ENCODE measurements around the gene TTC23.

Gene TTC23

DNA sequence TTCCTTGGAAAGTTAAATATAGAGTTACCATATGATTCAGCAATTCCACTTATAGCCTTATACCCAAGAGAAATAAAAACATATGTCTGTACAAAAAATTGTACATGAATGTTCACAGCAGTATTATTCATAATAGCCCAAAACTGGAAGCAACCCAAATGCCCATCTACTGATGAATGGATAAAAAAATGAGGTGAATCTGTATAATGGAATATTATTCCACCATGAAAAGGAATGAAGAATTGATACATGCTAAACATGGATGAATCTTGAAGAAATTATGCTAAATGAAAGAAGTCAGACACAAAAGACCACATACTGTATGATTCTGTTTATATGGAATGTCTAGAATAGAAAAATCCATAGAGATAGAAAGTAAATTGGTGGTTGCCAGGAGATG is 61.4 kb downstream of the TTC23 start:
- no peak for DNase-seq

GRCh38 chr15:99185414-99186130 is 63.8 kb downstream of the TTC23 start:
- DNase-seq = no peak

DNA sequence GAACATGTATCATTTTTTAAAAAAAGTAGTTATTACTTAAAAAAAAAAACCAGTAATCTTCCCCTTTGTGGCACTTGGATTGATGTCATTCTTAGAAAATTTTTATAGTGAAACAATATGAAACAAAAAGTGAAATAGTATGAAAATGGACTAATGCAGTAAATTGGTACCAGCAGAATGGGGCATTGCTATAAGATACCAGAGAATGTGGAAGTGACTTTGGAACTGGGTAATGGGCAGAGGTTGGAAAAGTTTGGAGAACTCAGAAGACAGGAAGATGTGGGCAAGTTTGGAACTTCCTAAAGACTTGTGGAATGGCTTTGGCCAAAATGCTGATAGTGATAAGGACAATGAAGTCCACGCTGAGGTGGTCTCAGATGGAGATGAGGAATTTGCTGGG is 66.6 kb downstream of the TTC23 start:
- no peak for DNase-seq

- no peak for DNase-seq
These were observed 67.8 kb downstream of the TTC23 start for GRCh38 chr15:99181545-99181971.

DNA sequence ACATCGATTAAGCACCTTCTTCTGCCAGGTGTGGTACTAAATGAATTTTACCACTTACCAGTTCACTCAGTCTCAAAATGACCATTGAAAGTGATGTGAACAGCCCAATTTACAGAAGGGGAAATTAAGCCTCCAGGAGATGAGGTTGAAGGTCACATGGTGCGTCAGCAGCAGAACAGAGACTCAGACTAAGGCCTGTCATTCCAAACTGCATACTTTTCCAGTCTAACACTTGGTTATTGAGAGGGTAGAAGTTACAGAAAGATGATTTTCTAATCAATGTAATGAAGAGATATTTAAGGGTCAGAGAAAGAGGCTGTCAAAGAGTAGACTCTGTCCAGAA is 68.4 kb downstream of the TTC23 start:
- DNase-seq = no peak

DNA sequence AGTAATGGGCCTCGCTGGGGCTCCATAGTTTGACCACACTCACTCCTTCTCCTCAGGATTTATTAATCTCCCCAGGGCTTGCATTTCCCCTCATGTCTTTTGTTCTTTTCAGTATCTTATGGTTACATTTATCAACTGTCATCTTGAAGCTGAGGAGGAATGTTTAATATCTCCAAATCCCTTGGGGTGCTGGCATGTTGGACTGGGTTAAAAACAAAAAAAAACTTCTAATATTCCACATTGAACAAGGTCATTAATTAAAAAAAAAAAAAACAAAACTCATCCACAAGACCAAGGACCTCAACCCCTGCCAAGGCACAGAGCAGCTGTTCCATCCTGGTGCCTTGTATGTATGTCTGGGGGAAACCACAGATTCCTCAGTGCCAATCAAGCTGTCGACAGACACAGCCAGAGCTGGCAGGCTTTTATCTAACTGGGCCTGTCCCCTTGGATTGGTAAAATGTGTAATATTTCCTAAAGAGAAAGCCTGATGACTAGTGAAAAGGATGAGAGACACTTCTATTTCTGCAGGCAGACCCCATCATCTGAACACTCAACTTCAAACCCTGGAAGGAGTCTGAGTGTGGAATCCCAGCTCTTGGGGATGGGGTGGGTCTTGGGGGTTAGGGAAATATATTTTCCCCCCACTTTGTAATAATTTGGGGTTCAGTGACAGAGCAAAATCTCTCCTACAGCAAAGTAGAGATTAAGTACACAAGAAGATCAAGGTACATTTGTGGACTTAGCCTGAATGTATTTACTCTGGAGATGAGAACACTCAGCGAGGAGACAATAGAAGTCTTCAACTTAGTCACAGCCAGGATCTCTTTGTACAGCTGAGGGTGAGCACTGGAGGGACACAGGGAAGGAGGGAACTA is 69.1 kb downstream of the TTC23 start:
- DNase-seq = no peak

DNA sequence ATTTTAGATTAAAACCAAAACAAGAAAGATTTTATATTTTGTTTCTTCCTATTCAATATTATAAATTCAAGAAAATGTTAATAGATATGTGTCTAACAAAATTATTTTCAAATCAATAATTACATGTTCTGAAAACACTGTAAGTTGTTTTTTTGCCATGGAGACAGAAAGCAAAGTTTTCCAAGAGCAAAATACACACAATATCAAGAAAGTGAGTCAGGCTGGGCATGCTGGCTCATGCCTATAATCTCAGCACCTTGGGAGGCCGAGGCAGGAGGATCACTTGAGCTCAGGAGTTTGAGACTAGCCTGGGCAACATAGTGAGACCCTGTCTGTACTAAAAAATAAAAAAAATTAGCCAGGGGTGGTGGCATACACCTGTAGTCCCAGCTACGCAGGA is 71.7 kb downstream of the TTC23 start:
- no peak for DNase-seq

DNA sequence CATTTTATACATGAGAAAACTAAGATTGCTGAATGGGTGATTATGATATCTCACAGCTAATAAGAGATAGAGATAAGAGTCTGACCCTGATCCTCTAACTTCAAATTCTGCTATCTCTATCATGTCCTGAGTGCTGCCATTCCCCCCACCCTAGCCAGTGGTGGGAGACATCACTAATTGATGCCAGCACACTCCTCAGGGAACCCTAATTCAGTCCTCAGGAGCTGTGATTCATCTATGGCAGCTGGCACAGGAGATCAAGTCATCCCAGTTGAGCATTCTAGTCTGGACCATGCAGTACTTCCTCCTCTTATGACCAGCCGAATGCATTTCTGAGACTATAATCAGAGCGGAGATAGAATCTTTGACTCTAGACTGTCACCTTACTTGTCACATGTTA is 72.6 kb downstream of the TTC23 start:
- DNase-seq = no peak

GRCh38 chr15:99174567-99175395 is 74.6 kb downstream of the TTC23 start:
- DNase-seq = no peak

GRCh38 chr15:99172989-99173388 is 76.4 kb downstream of the TTC23 start:
- DNase-seq = no peak

DNA sequence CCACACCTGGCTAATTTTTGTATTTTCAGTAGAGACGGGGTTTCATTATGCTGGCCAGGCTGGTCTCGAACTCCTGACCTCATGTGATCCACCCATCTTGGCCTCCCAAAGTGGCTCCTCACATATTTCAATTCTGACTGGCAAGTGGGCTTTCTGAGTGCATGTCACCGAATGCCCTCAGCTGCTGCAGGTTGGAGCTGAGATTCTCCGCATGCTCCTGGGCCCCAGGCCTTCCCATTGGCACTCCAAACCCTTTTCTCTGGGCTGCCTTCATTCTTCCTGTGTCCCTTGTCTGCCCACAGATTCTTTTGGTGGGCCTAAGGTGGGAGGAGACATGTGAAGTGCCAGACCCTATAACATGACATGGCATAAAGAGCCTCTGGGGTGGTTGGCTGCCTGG is 77.2 kb downstream of the TTC23 start:
- no peak for DNase-seq

GRCh38 chr15:99170476-99171065 is 78.8 kb downstream of the TTC23 start:
- DNase-seq = no peak

DNA sequence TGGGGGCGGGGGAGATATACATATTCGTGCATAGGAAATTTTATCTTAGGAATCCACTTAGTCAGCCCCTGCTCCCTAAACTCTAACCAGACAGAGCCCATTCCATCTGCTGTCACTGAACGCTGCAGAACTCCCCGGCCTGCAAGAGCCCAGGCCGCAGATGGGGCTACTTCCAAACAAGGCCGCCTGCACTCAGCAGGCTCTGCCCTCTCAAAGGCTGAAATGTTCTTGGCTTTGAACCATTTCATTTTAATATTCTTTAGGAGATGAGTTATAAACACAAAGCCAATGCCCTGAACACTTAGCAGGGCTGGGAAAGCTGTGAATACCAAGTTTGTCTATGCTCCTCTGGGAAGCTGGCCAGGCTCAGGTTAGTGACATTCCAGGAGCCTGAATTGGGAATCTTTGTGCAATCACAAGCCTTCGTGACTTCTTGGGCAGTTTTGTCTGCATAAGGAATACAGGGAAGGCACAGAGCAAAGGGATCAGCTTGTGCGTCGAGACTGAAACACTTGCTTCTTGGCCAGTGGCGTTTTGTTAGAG is 79.5 kb downstream of the TTC23 start:
- DNase-seq = no peak

DNA sequence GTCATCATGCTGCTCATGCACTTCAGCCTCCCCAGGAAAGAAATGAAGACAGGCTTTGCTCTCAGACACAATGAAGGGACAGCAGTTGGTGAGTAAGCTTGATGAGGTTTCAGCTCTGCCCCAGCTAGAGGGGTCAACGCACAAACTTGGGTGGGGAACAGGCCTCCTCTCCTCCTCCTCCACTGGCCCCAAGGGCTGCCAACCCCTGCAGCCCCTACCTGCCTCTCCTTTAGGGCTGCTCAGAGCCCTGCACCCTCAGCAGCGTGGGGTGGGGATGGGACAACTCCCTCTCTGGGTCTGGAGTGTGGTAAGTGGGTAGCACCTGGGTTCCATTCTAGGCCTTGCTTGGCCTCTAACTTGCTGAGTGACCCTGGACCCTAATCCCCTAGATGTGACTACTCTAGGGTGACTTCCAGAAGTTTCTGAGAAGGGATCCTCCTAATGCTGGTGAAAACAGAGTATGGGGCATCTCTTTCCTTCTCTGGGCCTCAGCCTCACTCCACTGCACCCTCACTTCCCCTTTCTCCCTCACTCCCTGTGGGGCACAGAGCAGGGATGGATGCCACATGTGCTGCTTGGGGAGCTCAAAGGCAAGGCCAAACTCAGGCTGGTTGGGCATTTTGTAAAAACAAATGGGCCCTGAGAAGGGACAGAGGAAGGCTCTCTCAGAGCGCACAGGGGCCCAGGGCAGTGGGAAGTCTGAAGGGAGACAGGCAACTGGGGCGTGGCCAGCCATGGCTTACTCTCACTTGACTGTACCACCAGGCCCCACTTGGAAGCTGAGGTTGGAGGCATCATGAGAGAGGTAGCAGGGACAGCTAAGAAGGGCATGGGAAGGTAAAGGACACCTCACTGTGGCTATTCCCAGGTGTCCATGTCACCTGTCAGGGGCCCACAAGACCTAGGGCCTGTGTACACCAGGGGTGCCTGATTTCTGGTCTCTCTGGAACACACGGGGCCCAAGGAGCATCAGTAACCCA is 80.5 kb downstream of the TTC23 start:
- no peak for DNase-seq

DNA sequence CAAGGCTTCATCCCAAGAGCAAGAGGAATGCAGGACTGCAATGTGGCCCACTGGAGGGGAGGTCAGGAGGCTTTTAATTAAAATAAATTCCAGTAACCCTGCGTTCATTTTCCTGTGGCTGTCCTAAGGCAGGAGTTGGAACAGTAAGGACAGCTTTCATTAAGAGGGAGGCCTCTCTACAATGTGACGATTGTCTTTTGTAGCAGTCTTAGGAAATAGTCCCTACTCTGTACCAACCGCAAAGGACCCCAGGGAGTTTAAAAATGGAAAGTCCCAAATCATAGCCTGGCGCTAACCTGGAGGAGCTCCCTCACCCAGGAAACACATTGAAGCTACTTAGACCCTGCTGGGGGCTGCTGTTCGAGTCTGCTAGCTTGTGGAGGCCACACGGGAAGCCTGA is 81.7 kb downstream of the TTC23 start:
- DNase-seq = no peak

- no peak for DNase-seq
These were observed 82.2 kb downstream of the TTC23 start for GRCh38 chr15:99167201-99167600.

DNA sequence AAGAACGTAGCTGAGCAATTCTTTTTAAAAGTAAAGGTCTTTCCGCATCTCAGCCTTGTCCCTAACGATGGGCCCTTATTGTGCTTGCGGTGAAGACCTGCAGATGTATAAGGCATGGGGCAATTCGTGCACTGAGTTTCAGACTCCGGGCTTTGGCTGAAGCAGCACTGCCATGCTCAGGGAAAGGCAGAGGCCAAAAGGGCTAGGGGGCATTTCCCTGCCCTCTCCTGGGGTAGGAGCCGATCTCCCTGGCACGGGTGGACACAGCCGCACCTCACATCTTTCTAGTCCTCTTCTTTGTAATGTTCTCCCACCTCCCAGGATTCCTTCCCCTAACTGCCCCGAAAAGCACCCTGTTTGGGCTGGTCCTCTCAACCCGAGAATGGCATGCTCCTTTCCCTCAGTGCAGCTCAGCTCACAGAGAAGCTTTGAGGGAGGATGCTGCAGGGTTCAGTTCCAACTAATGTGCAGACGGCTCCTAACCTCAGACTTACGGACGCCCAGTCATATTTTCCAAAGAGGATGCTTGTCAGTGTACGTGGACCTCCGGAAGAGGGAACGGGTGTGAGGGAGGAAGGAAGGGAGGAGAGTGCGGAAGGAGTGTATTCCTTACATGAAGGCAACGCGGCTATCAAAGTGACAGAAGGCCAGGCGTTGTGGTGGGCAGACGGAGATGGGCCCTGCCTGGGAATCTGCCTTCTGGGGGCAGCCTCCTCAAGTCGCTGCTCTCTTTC is 83.3 kb downstream of the TTC23 start:
- DNase-seq = no peak

DNA sequence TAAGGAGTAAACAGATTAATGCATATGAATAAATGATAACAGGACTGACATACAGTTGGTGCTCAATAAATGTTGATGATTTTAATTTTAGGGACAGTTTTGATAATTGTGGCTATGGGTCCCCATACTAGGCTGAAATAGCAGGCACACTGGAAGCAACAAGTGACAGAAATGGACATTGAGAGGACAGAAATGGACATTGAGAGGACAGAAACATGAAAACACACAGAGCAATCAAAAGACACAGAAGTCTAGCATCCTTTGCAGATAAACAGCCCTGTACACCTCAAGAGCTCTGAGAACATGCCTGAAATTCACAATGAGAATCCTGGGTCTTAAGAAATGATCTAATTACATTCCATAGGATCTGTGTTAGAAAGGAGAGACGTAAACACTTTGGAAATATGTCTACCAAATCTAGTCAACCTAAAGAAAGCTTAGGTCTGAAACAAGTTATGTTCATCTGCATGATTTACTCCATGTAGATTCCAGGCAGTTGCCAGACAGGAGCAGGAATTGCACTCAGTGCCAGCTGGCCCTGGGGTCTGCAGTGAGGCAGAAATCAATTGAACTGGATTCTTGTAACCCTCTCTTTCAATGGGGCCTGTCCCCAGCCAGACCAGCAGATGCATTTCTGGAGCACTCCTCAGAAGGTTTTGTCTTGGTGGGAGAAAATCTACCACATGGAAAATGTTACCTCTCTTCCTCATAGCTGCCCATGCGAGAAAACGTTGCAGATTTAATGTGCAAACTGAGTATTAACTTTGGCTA is 84.2 kb downstream of the TTC23 start:
- DNase-seq = no peak

GRCh38 chr15:99164119-99164518 is 85.3 kb downstream of the TTC23 start:
- DNase-seq = no peak

All from activated T-cell treated with anti-CD3 and anti-CD28 coated beads, Interleukin-2, amount 50 U/mL, for 48 hours (primary cell).